ENCODE measurements around the gene ARHGAP10. TPM values are rescaled to one million over a fixed set of nuclear protein-coding genes. Genes with fewer than 3 reads are reported as not detected.

The ARHGAP10 gene
- total RNA-seq, 1 donor from 2014 or later: 26.9 TPM

- Histone ChIP-seq H3K4me3 (no peak overlapping the region), H3K36me3 (no peaks in the 10 kb centered on the region), H3K9me3 (no peaks in the 10 kb centered on the region), H3K27me3 (no peaks in the 10 kb centered on the region), H3K4me1 (peaks cover 16% of the 10 kb centered on the region), H3K27ac (no peak overlapping the region)
- intact Hi-C loops (cut with DNase I): no loop called here
- DNase-seq: no peak
- no peak for TF ChIP-seq CTCF (IDR thresholded peaks at IDR 0.05)
- ATAC-seq: peak; percentile 78
Measured at GRCh38 chr4:147799986-147800555, 68.2 kb downstream of the ARHGAP10 start.

GRCh38 chr4:147801820-147802219, 69.9 kb downstream of the ARHGAP10 start:
- Histone ChIP-seq H3K4me1 (peaks cover 10% of the 10 kb centered on the region), H3K27ac (no peak overlapping the region), H3K36me3 (no peaks in the 10 kb centered on the region), H3K4me3 (no peak overlapping the region), H3K9me3 (no peaks in the 10 kb centered on the region), H3K27me3 (no peaks in the 10 kb centered on the region)
- intact Hi-C loops (cut with DNase I): no loop called here
- DNase-seq: no peak
- TF ChIP-seq CTCF (IDR thresholded peaks at IDR 0.05): no peak
- no peak for ATAC-seq

GRCh38 chr4:147802346-147802745, 70.5 kb downstream of the ARHGAP10 start:
- intact Hi-C loops (cut with DNase I): no loop called here
- no peaks in the 10 kb centered on the region for H3K27me3 ChIP-seq
- peaks cover 10% of the 10 kb centered on the region for H3K4me1 ChIP-seq

GRCh38 chr4:147805946-147806345, 74.1 kb downstream of the ARHGAP10 start:
- Histone ChIP-seq H3K4me3 (no peak overlapping the region), H3K4me1 (peaks cover 11% of the 10 kb centered on the region), H3K9me3 (no peaks in the 10 kb centered on the region), H3K27me3 (no peaks in the 10 kb centered on the region), H3K36me3 (no peaks in the 10 kb centered on the region), H3K27ac (no peak overlapping the region)
- intact Hi-C loops (cut with DNase I): no loop called here
- no peak for TF ChIP-seq CTCF (IDR thresholded peaks at IDR 0.05)
- ATAC-seq (no peak), DNase-seq (no peak)

More at GRCh38 chr4:147802346-147802745, 70.5 kb downstream of the ARHGAP10 start:
- ATAC-seq (no peak), DNase-seq (no peak)
- Histone ChIP-seq H3K27ac (no peak overlapping the region), H3K4me3 (no peak overlapping the region), H3K36me3 (no peaks in the 10 kb centered on the region), H3K9me3 (no peaks in the 10 kb centered on the region)
- TF ChIP-seq CTCF (IDR thresholded peaks at IDR 0.05): no peak

GRCh38 chr4:147808447-147808846, 76.6 kb downstream of the ARHGAP10 start:
- Histone ChIP-seq H3K27ac (no peak overlapping the region), H3K4me1 (peaks cover 24% of the 10 kb centered on the region), H3K9me3 (no peaks in the 10 kb centered on the region), H3K4me3 (no peak overlapping the region), H3K27me3 (no peaks in the 10 kb centered on the region), H3K36me3 (no peaks in the 10 kb centered on the region)
- no peak for TF ChIP-seq CTCF (IDR thresholded peaks at IDR 0.05)
- ATAC-seq (peak; percentile 84), DNase-seq (no peak)
- intact Hi-C loops (cut with DNase I): no loop called here

GRCh38 chr4:147809211-147809610, 77.3 kb downstream of the ARHGAP10 start:
- no peaks in the 10 kb centered on the region for H3K9me3 ChIP-seq
- DNase-seq: no peak
- peaks cover 28% of the 10 kb centered on the region for H3K4me1 ChIP-seq
- no peak overlapping the region for H3K4me3 ChIP-seq
- TF ChIP-seq CTCF (IDR thresholded peaks at IDR 0.05): no peak
- H3K36me3 ChIP-seq: no peaks in the 10 kb centered on the region
- no peak for ATAC-seq
- no peak overlapping the region for H3K27ac ChIP-seq
- intact Hi-C loops (cut with DNase I): no loop called here
- no peaks in the 10 kb centered on the region for H3K27me3 ChIP-seq
